Measurements from ENCODE around the gene ATP1A1.

Gene ATP1A1

GRCh38 chr1:116382857-116383483, 9.9 kb downstream of the ATP1A1 start:
- Histone ChIP-seq H3K27me3 (ENCODE audit: control insufficient read depth in 3 of 3, insufficient read depth in 3 of 3, low read depth in 1 of 3, low read length in 3 of 3) (no peaks in the 10 kb centered on the region), H3K4me2 (ENCODE audit: insufficient read depth, low read length, poor library complexity, severe bottlenecking) (no peak overlapping the region), H4K8ac (ENCODE audit: low read depth, low read length) (no peak overlapping the region), H2BK15ac (ENCODE audit: low read length) (no peak overlapping the region), H3K9ac (ENCODE audit: low read depth, low read length, poor library complexity) (no peak overlapping the region), H3K18ac (ENCODE audit: low read length) (no peak overlapping the region), H2BK120ac (ENCODE audit: low read depth, low read length) (no peak overlapping the region), H3K4me3 (ENCODE audit: low read length in 2 of 2) (no peak overlapping the region), H3K14ac (ENCODE audit: low read length) (no peak overlapping the region), H4K91ac (ENCODE audit: low read depth, low read length, poor library complexity) (no peak overlapping the region), H2AK5ac (ENCODE audit: low read depth, low read length) (no peak overlapping the region), H3K23ac (ENCODE audit: low read depth, low read length, poor library complexity) (no peak overlapping the region), H3K27ac (replicated peaks; ENCODE audit: low read length) (no peak overlapping the region), H3K79me1 (ENCODE audit: low read depth, low read length) (no peaks in the 10 kb centered on the region), H3K36me3 (replicated peaks in 1 of 2; ENCODE audit: control insufficient read depth in 2 of 2, insufficient read depth in 2 of 2, low read length in 2 of 2) (peaks cover 12 to 39% of the 10 kb centered on the region in 2 donors), H2AFZ (ENCODE audit: low read length) (no peak overlapping the region), H2BK12ac (ENCODE audit: low read length) (no peak overlapping the region), H3K9me3 (replicated peaks in 1 of 2; ENCODE audit: control insufficient read depth in 2 of 2, insufficient read depth in 1 of 2, low read depth in 1 of 2, low read length in 2 of 2) (no peaks in the 10 kb centered on the region), H3K4me1 (ENCODE audit: control insufficient read depth in 2 of 2, insufficient read depth in 1 of 2, low read depth in 1 of 2, low read length in 2 of 2) (peaks cover 4 to 10% of the 10 kb centered on the region in 2 donors), H3K4ac (ENCODE audit: low read length) (no peak overlapping the region), H2BK5ac (ENCODE audit: low read length) (no peak overlapping the region)
- no peak for DNase-seq (ENCODE audit: low spot score)
- no CpG with 5 or more reads among the region's 4 CpGs for WGBS, 2 donors (ENCODE audit: extremely low coverage in 2 of 2, insufficient read length in 2 of 2, insufficient replicate concordance in 1 of 2)

GRCh38 chr1:116386042-116386441, 13.0 kb downstream of the ATP1A1 start:
- no peak overlapping the region for H3K27ac ChIP-seq (replicated peaks; ENCODE audit: low read length)
- H3K27me3 ChIP-seq (ENCODE audit: control insufficient read depth in 3 of 3, insufficient read depth in 3 of 3, low read depth in 1 of 3, low read length in 3 of 3), result no peaks in the 10 kb centered on the region
- H2BK12ac ChIP-seq (ENCODE audit: low read length), result no peak overlapping the region
- WGBS, 2 donors (ENCODE audit: extremely low coverage in 2 of 2, insufficient read length in 2 of 2, insufficient replicate concordance in 1 of 2), result no CpG with 5 or more reads among the region's 4 CpGs
- peaks cover 4% of the 10 kb centered on the region for H3K79me1 ChIP-seq (ENCODE audit: low read depth, low read length)
- H3K23ac ChIP-seq (ENCODE audit: low read depth, low read length, poor library complexity), result no peak overlapping the region
- H3K4ac ChIP-seq (ENCODE audit: low read length), result no peak overlapping the region
- H3K36me3 ChIP-seq (replicated peaks in 1 of 2; ENCODE audit: control insufficient read depth in 2 of 2, insufficient read depth in 2 of 2, low read length in 2 of 2), result peaks cover 33 to 69% of the 10 kb centered on the region in 2 donors
- no peak overlapping the region for H3K14ac ChIP-seq (ENCODE audit: low read length)
- H2BK5ac ChIP-seq (ENCODE audit: low read length), result no peak overlapping the region
- H3K4me3 ChIP-seq (ENCODE audit: low read length in 2 of 2), result no peak overlapping the region
- H4K91ac ChIP-seq (ENCODE audit: low read depth, low read length, poor library complexity), result no peak overlapping the region
- peaks cover 0 to 5% of the 10 kb centered on the region in 2 donors for H3K4me1 ChIP-seq (ENCODE audit: control insufficient read depth in 2 of 2, insufficient read depth in 1 of 2, low read depth in 1 of 2, low read length in 2 of 2)
- H2BK120ac ChIP-seq (ENCODE audit: low read depth, low read length), result no peak overlapping the region
- no peak overlapping the region for H3K18ac ChIP-seq (ENCODE audit: low read length)
- no peak overlapping the region for H2AFZ ChIP-seq (ENCODE audit: low read length)
- no peak overlapping the region for H3K4me2 ChIP-seq (ENCODE audit: insufficient read depth, low read length, poor library complexity, severe bottlenecking)
- H3K9ac ChIP-seq (ENCODE audit: low read depth, low read length, poor library complexity), result no peak overlapping the region
- no peak overlapping the region for H4K8ac ChIP-seq (ENCODE audit: low read depth, low read length)
- peaks cover 0 to 4% of the 10 kb centered on the region in 2 donors for H3K9me3 ChIP-seq (replicated peaks in 1 of 2; ENCODE audit: control insufficient read depth in 2 of 2, insufficient read depth in 1 of 2, low read depth in 1 of 2, low read length in 2 of 2)
- H2AK5ac ChIP-seq (ENCODE audit: low read depth, low read length), result no peak overlapping the region
- no peak for DNase-seq (ENCODE audit: low spot score)
- H2BK15ac ChIP-seq (ENCODE audit: low read length), result no peak overlapping the region

GRCh38 chr1:116387551-116387950, 14.5 kb downstream of the ATP1A1 start:
- H3K27ac ChIP-seq (replicated peaks; ENCODE audit: low read length), result no peak overlapping the region
- H3K4ac ChIP-seq (ENCODE audit: low read length), result no peak overlapping the region
- H4K8ac ChIP-seq (ENCODE audit: low read depth, low read length), result no peak overlapping the region
- H3K9ac ChIP-seq (ENCODE audit: low read depth, low read length, poor library complexity), result no peak overlapping the region
- H2BK5ac ChIP-seq (ENCODE audit: low read length), result no peak overlapping the region
- WGBS, 2 donors (ENCODE audit: extremely low coverage in 2 of 2, insufficient read length in 2 of 2, insufficient replicate concordance in 1 of 2), result no CpG with 5 or more reads among the region's 6 CpGs
- no peak overlapping the region for H3K4me2 ChIP-seq (ENCODE audit: insufficient read depth, low read length, poor library complexity, severe bottlenecking)
- no peaks in the 10 kb centered on the region for H3K27me3 ChIP-seq (ENCODE audit: control insufficient read depth in 3 of 3, insufficient read depth in 3 of 3, low read depth in 1 of 3, low read length in 3 of 3)
- H3K79me1 ChIP-seq (ENCODE audit: low read depth, low read length), result peaks cover 4% of the 10 kb centered on the region
- H2BK15ac ChIP-seq (ENCODE audit: low read length), result no peak overlapping the region
- no peak overlapping the region for H4K91ac ChIP-seq (ENCODE audit: low read depth, low read length, poor library complexity)
- no peak overlapping the region for H3K23ac ChIP-seq (ENCODE audit: low read depth, low read length, poor library complexity)
- H2AFZ ChIP-seq (ENCODE audit: low read length), result no peak overlapping the region
- H3K9me3 ChIP-seq (replicated peaks in 1 of 2; ENCODE audit: control insufficient read depth in 2 of 2, insufficient read depth in 1 of 2, low read depth in 1 of 2, low read length in 2 of 2), result peaks cover 0 to 4% of the 10 kb centered on the region in 2 donors
- H3K18ac ChIP-seq (ENCODE audit: low read length), result no peak overlapping the region
- H3K4me1 ChIP-seq (ENCODE audit: control insufficient read depth in 2 of 2, insufficient read depth in 1 of 2, low read depth in 1 of 2, low read length in 2 of 2), result peaks cover 0 to 5% of the 10 kb centered on the region in 2 donors
- H3K36me3 ChIP-seq (replicated peaks in 1 of 2; ENCODE audit: control insufficient read depth in 2 of 2, insufficient read depth in 2 of 2, low read length in 2 of 2), result peaks cover 39 to 84% of the 10 kb centered on the region in 2 donors
- H2BK120ac ChIP-seq (ENCODE audit: low read depth, low read length), result no peak overlapping the region
- no peak for DNase-seq (ENCODE audit: low spot score)
- H3K4me3 ChIP-seq (ENCODE audit: low read length in 2 of 2), result no peak overlapping the region
- H2BK12ac ChIP-seq (ENCODE audit: low read length), result no peak overlapping the region
- H3K14ac ChIP-seq (ENCODE audit: low read length), result no peak overlapping the region
- H2AK5ac ChIP-seq (ENCODE audit: low read depth, low read length), result no peak overlapping the region

- no peak overlapping the region for H3K9ac ChIP-seq (ENCODE audit: low read depth, low read length, poor library complexity)
- no peak overlapping the region for H3K23ac ChIP-seq (ENCODE audit: low read depth, low read length, poor library complexity)
- WGBS, 2 donors (ENCODE audit: extremely low coverage in 2 of 2, insufficient read length in 2 of 2, insufficient replicate concordance in 1 of 2), result no CpG with 5 or more reads among the region's 3 CpGs
- peaks cover 42 to 90% of the 10 kb centered on the region in 2 donors for H3K36me3 ChIP-seq (replicated peaks in 1 of 2; ENCODE audit: control insufficient read depth in 2 of 2, insufficient read depth in 2 of 2, low read length in 2 of 2)
- no peak overlapping the region for H2BK12ac ChIP-seq (ENCODE audit: low read length)
- H2BK120ac ChIP-seq (ENCODE audit: low read depth, low read length), result no peak overlapping the region
- H3K4me3 ChIP-seq (ENCODE audit: low read length in 2 of 2), result no peak overlapping the region
- no peak overlapping the region for H2BK5ac ChIP-seq (ENCODE audit: low read length)
- H3K27me3 ChIP-seq (ENCODE audit: control insufficient read depth in 3 of 3, insufficient read depth in 3 of 3, low read depth in 1 of 3, low read length in 3 of 3), result no peaks in the 10 kb centered on the region
- no peak overlapping the region for H2AFZ ChIP-seq (ENCODE audit: low read length)
- peaks cover 4% of the 10 kb centered on the region for H3K79me1 ChIP-seq (ENCODE audit: low read depth, low read length)
- H2BK15ac ChIP-seq (ENCODE audit: low read length), result no peak overlapping the region
- DNase-seq (ENCODE audit: low spot score), result no peak
- peaks cover 0 to under 1% of the 10 kb centered on the region in 2 donors for H3K4me1 ChIP-seq (ENCODE audit: control insufficient read depth in 2 of 2, insufficient read depth in 1 of 2, low read depth in 1 of 2, low read length in 2 of 2)
- H3K27ac ChIP-seq (replicated peaks; ENCODE audit: low read length), result no peak overlapping the region
- no peak overlapping the region for H3K18ac ChIP-seq (ENCODE audit: low read length)
- no peak overlapping the region for H4K91ac ChIP-seq (ENCODE audit: low read depth, low read length, poor library complexity)
- H4K8ac ChIP-seq (ENCODE audit: low read depth, low read length), result no peak overlapping the region
- H2AK5ac ChIP-seq (ENCODE audit: low read depth, low read length), result no peak overlapping the region
- H3K9me3 ChIP-seq (replicated peaks in 1 of 2; ENCODE audit: control insufficient read depth in 2 of 2, insufficient read depth in 1 of 2, low read depth in 1 of 2, low read length in 2 of 2), result peaks cover 0 to 4% of the 10 kb centered on the region in 2 donors
- H3K14ac ChIP-seq (ENCODE audit: low read length), result no peak overlapping the region
- H3K4me2 ChIP-seq (ENCODE audit: insufficient read depth, low read length, poor library complexity, severe bottlenecking), result no peak overlapping the region
- H3K4ac ChIP-seq (ENCODE audit: low read length), result no peak overlapping the region
Observed at GRCh38 chr1:116388122-116388521, 15.1 kb downstream of the ATP1A1 start.
